Vagina (tissue), 2 donors: ENCODE measurements around the gene KCNH1.

Source experiments
- CTCF ChIP-seq, 3 experiments: fragments of 450-650 bp in 2 of 3; fragments of 200-600 bp in 1 of 3; sonication (generic) in 1 of 3; IDR thresholded peaks; one replicate each; pipeline ENCODE4 v1.5.1; 2017 to 2019; ENCODE audit warnings: antibody characterized with exemption in 3 of 3, mild to moderate bottlenecking in 2 of 3, moderate library complexity in 2 of 3
- POLR2AphosphoS5 ChIP-seq, 2 donors: sonication (generic); formaldehyde crosslinking; IDR thresholded peaks; one replicate each; pipeline ENCODE4 v1.9.0; 2017; ENCODE audit warnings: antibody characterized with exemption in 2 of 2, mild to moderate bottlenecking in 2 of 2, low read depth in 1 of 2; ENCODE audit not compliant: insufficient read depth in 1 of 2

GRCh38 chr1:210866532-210866931, 267.4 kb downstream of the KCNH1 start:
- TF ChIP-seq CTCF (IDR thresholded peaks at IDR 0.05) = no peak
- no peak for TF ChIP-seq POLR2AphosphoS5 (IDR thresholded peaks at IDR 0.05; ENCODE audit: insufficient read depth in 1 of 2, low read depth in 1 of 2)
